GM23338 (cell line): Measurements from ENCODE around the gene BET1. TPM values are rescaled to one million over a fixed set of nuclear protein-coding genes. Genes with fewer than 3 reads are reported as not detected.
"Not testable (repeated sequence)": the region's sequence is repeated elsewhere in the genome, so short reads cannot be mapped to it uniquely, and the experiment has no call there.

ENCODE experiments used
- ATAC-seq: fragments of 200-7000 bp; cut with Tn5 transposase; 3 replicates; pipeline ENCODE4 v1.9.1; 2020
- DNase-seq: peaks from one replicate; pipeline ENCODE4 v3.0.0-alpha.2; 2015; ENCODE audit warnings: low spot score
- H2AFZ ChIP-seq: fragments of 200-600 bp; sonication (generic); 2 replicates; pipeline ENCODE4 v1.8.0; 2016; ENCODE audit warnings: antibody characterized with exemption, mild to moderate bottlenecking, moderate library complexity
- H3F3A ChIP-seq: fragments of 200-600 bp; sonication (generic); replicated peaks from 2 replicates; pipeline ENCODE4 v1.8.0; 2017; ENCODE audit warnings: antibody characterized with exemption, mixed run types, low read depth
- H3K27ac ChIP-seq: fragments of 200-600 bp; sonication (generic); 2 replicates; pipeline ENCODE4 v1.6.1; 2016; ENCODE audit warnings: low read depth
- H3K27me3 ChIP-seq: fragments of 200-600 bp; sonication (generic); 2 replicates; pipeline ENCODE4 v1.8.0; 2016; ENCODE audit warnings: mild to moderate bottlenecking, mixed run types, moderate library complexity; ENCODE audit not compliant: insufficient read depth
- H3K36me3 ChIP-seq: fragments of 200-600 bp; sonication (generic); 2 replicates; pipeline ENCODE4 v1.8.0; 2016; ENCODE audit warnings: mild to moderate bottlenecking; ENCODE audit not compliant: insufficient read depth
- H3K4me1 ChIP-seq: fragments of 200-600 bp; sonication (generic); 2 replicates; pipeline ENCODE4 v1.8.0; 2016; ENCODE audit warnings: mild to moderate bottlenecking, moderate library complexity; ENCODE audit not compliant: insufficient read depth
- H3K4me2 ChIP-seq: fragments of 200-600 bp; sonication (generic); 2 replicates; pipeline ENCODE4 v1.7.1; 2017; ENCODE audit warnings: mixed run types
- H3K4me3 ChIP-seq: fragments of 200-600 bp; sonication (generic); 2 replicates; pipeline ENCODE4 v1.6.1; 2016; ENCODE audit warnings: mixed run types
- H3K79me2 ChIP-seq: fragments of 200-600 bp; sonication (generic); replicated peaks from 2 replicates; pipeline ENCODE4 v1.8.0; 2017; ENCODE audit warnings: mild to moderate bottlenecking; ENCODE audit not compliant: insufficient read depth
- H3K9me2 ChIP-seq: fragments of 200-600 bp; sonication (generic); 2 replicates; pipeline ENCODE4 v1.8.0; 2017; ENCODE audit not compliant: insufficient read depth
- H4K20me1 ChIP-seq: fragments of 200-600 bp; sonication (generic); replicated peaks from 2 replicates; pipeline ENCODE4 v1.8.0; 2017; ENCODE audit warnings: mild to moderate bottlenecking; ENCODE audit not compliant: insufficient read depth
- H3K27ac Mint-ChIP-seq: 2 replicates; pipeline ENCODE4 v1.8.0; 2020; ENCODE audit warnings: inconsistent platforms, mild to moderate bottlenecking, moderate library complexity, mixed read lengths
- H3K27me3 Mint-ChIP-seq: 3 replicates; pipeline ENCODE4 v1.8.0; 2022; ENCODE audit warnings: low read depth, mild to moderate bottlenecking, moderate library complexity, mixed read lengths, inconsistent platforms; ENCODE audit not compliant: insufficient read depth, poor library complexity
- H3K36me3 Mint-ChIP-seq: 3 replicates; pipeline ENCODE4 v1.8.0; 2021; ENCODE audit warnings: low read depth, mild to moderate bottlenecking, inconsistent platforms, moderate library complexity, mixed read lengths
- H3K4me1 Mint-ChIP-seq: 3 replicates; pipeline ENCODE4 v1.8.0; 2020; ENCODE audit warnings: mild to moderate bottlenecking, inconsistent platforms, mixed read lengths
- H3K4me3 Mint-ChIP-seq: 3 replicates; pipeline ENCODE4 v1.8.0; 2021; ENCODE audit warnings: moderate library complexity, mild to moderate bottlenecking, inconsistent platforms, mixed read lengths
- H3K9me3 Mint-ChIP-seq: 3 replicates; pipeline ENCODE4 v1.8.0; 2020; ENCODE audit warnings: moderate library complexity, mild to moderate bottlenecking, inconsistent platforms, mixed read lengths
- EZH2 ChIP-seq: fragments of 200-600 bp; sonication (generic); IDR thresholded peaks from one replicate; pipeline ENCODE4 v1.8.0; 2017; ENCODE audit warnings: antibody characterized with exemption, mild to moderate bottlenecking, low read depth; ENCODE audit not compliant: unreplicated experiment
- EZH2phosphoT487 ChIP-seq: fragments of 200-600 bp; sonication (generic); IDR thresholded peaks from one replicate; pipeline ENCODE4 v1.8.1; 2018; ENCODE audit warnings: antibody characterized with exemption; ENCODE audit not compliant: unreplicated experiment
- polyA plus RNA-seq: library from polyadenylated mRNA; unstranded; fragments of >200 nt; fragmentation: Nextera tagmentation; extraction: Ambion mirVana; gene quantifications from 2 replicates; pipeline ENCODE4 v1.2.1, GENCODE V29; 2016
- total RNA-seq: library from RNA; depleted of rRNA; stranded (reverse); fragments of >200 nt; shearing (Covaris generic); gene quantifications from 2 replicates; pipeline ENCODE4 v1.2.3, GENCODE V29; 2014
- TF ChIP-seq, protein P1 (sequence below): fragments of 250-450 bp; sonication (Bioruptor Pico); IDR thresholded peaks from 2 replicates; pipeline ENCODE4 v1.5.0; 2020; ENCODE audit warnings: mild to moderate bottlenecking, moderate library complexity

BET1 gene
- total and polyA plus RNA-seq, 2 experiments from 2014 or later, result 42.2 to 69.2 TPM

DNA sequence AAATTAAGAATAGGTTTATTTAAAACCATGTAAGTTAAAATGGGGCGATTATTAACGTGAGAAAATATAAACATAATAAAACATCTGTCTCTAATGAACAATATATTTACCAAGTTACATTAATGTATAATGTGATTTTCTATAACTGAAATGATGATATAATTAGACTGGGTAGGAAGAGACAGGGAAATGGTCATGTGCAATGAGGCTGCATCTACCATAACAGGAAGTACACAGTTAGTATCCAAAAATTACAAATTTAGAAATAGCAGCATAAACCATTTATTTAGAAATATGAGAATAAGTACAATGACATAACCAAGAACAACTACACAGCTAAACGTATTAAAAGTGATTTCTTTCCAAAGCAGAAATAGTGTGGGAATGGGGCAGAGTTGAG lies 25.8 kb upstream of the BET1 start (continued):
- TF ChIP-seq, protein P1, sequence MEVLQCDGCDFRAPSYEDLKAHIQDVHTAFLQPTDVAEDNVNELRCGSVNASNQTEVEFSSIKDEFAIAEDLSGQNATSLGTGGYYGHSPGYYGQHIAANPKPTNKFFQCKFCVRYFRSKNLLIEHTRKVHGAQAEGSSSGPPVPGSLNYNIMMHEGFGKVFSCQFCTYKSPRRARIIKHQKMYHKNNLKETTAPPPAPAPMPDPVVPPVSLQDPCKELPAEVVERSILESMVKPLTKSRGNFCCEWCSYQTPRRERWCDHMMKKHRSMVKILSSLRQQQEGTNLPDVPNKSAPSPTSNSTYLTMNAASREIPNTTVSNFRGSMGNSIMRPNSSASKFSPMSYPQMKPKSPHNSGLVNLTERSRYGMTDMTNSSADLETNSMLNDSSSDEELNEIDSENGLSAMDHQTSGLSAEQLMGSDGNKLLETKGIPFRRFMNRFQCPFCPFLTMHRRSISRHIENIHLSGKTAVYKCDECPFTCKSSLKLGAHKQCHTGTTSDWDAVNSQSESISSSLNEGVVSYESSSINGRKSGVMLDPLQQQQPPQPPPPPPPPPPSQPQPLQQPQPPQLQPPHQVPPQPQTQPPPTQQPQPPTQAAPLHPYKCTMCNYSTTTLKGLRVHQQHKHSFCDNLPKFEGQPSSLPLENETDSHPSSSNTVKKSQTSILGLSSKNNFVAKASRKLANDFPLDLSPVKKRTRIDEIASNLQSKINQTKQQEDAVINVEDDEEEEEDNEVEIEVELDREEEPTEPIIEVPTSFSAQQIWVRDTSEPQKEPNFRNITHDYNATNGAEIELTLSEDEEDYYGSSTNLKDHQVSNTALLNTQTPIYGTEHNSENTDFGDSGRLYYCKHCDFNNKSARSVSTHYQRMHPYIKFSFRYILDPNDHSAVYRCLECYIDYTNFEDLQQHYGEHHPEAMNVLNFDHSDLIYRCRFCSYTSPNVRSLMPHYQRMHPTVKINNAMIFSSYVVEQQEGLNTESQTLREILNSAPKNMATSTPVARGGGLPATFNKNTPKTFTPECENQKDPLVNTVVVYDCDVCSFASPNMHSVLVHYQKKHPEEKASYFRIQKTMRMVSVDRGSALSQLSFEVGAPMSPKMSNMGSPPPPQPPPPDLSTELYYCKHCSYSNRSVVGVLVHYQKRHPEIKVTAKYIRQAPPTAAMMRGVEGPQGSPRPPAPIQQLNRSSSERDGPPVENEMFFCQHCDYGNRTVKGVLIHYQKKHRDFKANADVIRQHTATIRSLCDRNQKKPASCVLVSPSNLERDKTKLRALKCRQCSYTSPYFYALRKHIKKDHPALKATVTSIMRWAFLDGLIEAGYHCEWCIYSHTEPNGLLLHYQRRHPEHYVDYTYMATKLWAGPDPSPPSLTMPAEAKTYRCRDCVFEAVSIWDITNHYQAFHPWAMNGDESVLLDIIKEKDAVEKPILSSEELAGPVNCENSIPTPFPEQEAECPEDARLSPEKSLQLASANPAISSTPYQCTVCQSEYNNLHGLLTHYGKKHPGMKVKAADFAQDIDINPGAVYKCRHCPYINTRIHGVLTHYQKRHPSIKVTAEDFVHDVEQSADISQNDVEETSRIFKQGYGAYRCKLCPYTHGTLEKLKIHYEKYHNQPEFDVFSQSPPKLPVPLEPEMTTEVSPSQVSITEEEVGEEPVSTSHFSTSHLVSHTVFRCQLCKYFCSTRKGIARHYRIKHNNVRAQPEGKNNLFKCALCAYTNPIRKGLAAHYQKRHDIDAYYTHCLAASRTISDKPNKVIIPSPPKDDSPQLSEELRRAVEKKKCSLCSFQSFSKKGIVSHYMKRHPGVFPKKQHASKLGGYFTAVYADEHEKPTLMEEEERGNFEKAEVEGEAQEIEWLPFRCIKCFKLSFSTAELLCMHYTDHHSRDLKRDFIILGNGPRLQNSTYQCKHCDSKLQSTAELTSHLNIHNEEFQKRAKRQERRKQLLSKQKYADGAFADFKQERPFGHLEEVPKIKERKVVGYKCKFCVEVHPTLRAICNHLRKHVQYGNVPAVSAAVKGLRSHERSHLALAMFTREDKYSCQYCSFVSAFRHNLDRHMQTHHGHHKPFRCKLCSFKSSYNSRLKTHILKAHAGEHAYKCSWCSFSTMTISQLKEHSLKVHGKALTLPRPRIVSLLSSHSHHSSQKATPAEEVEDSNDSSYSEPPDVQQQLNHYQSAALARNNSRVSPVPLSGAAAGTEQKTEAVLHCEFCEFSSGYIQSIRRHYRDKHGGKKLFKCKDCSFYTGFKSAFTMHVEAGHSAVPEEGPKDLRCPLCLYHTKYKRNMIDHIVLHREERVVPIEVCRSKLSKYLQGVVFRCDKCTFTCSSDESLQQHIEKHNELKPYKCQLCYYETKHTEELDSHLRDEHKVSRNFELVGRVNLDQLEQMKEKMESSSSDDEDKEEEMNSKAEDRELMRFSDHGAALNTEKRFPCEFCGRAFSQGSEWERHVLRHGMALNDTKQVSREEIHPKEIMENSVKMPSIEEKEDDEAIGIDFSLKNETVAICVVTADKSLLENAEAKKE (CRISPR knock-in tag), result no peak

DNA sequence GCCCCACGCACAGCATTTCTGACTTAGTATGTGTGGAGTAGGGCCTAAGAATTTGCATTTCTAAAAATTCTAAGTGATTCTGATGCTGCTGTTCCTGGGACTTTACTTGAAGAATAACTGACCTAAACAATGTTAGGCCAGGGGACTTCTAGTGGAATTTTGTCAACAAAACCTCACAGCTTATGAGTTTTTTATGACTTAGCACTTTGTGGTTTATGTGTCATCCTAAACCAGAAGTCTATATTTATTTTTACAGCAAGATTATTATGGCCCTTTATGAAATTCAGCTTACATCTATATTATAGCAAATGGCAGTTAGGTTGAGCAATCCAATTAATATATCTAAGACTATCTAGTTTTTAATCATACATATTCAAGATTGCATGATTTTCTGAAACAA lies 24.6 kb upstream of the BET1 start:
- Histone ChIP-seq H3K27me3 (no peaks in the 10 kb centered on the region), H3K36me3 (no peaks in the 10 kb centered on the region), H3K9me2 (no peaks in the 10 kb centered on the region), H2AFZ (peak overlapping the region; percentile 25; the same call in 1 of the 2 replicates), H3F3A (no peaks in the 10 kb centered on the region), H3K27ac (no peak overlapping the region), H3K79me2 (no peaks in the 10 kb centered on the region), H3K4me2 (no peak overlapping the region), H4K20me1 (no peaks in the 10 kb centered on the region), H3K4me3 (no peak overlapping the region), H3K4me1 (no peaks in the 10 kb centered on the region)
- H3K9me3 Mint-ChIP-seq, result no peaks in the 10 kb centered on the region
- no peaks in the 10 kb centered on the region for H3K36me3 Mint-ChIP-seq
- H3K27me3 Mint-ChIP-seq, result no peaks in the 10 kb centered on the region
- H3K4me1 Mint-ChIP-seq, result no peaks in the 10 kb centered on the region
- no peak overlapping the region for H3K27ac Mint-ChIP-seq
- no peak for TF ChIP-seq EZH2
- TF ChIP-seq EZH2phosphoT487, result no peak
- H3K4me3 Mint-ChIP-seq, result no peak overlapping the region
- DNase-seq (no peak), ATAC-seq (no peak)

DNA sequence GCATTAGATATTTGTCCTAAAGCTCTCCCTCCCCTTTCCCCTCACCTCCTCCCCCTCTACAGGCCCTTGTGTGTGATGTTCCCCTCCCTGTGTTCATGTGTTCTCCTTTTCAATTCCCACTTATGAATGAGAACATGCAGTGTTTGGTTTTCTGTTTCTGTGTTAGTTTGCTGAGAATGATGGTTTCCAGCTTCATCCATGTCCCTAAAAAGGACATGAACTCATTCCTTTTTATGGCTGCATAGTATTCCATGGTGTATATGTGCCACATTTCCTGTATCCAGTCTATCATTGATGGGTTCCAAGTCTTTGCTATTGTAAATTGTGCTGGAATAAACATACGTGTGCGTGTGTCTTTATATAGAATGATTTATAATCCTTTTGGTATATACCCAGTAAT lies 22.5 kb upstream of the BET1 start:
- H3K27me3 ChIP-seq, H3K36me3 Mint-ChIP-seq, H3K9me3 Mint-ChIP-seq, H3K4me3 ChIP-seq, H3K9me2 ChIP-seq, DNase-seq, H3K4me1 Mint-ChIP-seq, H3F3A ChIP-seq, H3K27me3 Mint-ChIP-seq, ATAC-seq, H3K79me2 ChIP-seq, H3K4me1 ChIP-seq, H3K4me3 Mint-ChIP-seq, H3K27ac Mint-ChIP-seq, H3K27ac ChIP-seq, H3K36me3 ChIP-seq, H3K4me2 ChIP-seq, H2AFZ ChIP-seq, H4K20me1 ChIP-seq: not testable (repeated sequence)
